Measurements from ENCODE around the gene ERAP2.
A peak's percentile ranks its signal among the peaks of the same experiment; 100 is the strongest.

The ERAP2 gene

GRCh38 chr5:96931605-96932004, 55.3 kb downstream of the ERAP2 start:
- DNase-seq (ENCODE audit: low read depth in 2 of 2) = no peak

- DNase-seq (ENCODE audit: low read depth in 2 of 2) = no peak
Observed at GRCh38 chr5:96932026-96932425, 55.7 kb downstream of the ERAP2 start.

- DNase-seq (ENCODE audit: low read depth in 2 of 2) = no peak
Observed at GRCh38 chr5:96933764-96934707, 57.7 kb downstream of the ERAP2 start.

GRCh38 chr5:96934708-96935558, 58.6 kb downstream of the ERAP2 start:
- peak; percentile 80 to 86 for DNase-seq (ENCODE audit: low read depth in 2 of 2)

- DNase-seq (ENCODE audit: low read depth in 2 of 2) = peak; percentile 85 to 89
Observed at GRCh38 chr5:96935559-96936430, 59.5 kb downstream of the ERAP2 start, which contains the start of gene LNPEP. TSS of gene LNPEP (plus strand) at chr5:96936080. CDS start at chr5:96936156, 76 bp downstream.

- DNase-seq (ENCODE audit: low read depth in 2 of 2) = peak; percentile 13 to 22
Observed at GRCh38 chr5:96936431-96937320, 60.4 kb downstream of the ERAP2 start.

GRCh38 chr5:96940586-96940985, 64.3 kb downstream of the ERAP2 start:
- no peak for DNase-seq (ENCODE audit: low read depth in 2 of 2)

- DNase-seq (ENCODE audit: low read depth in 2 of 2) = no peak
Observed at GRCh38 chr5:96941140-96941539, 64.8 kb downstream of the ERAP2 start.

- no peak for DNase-seq (ENCODE audit: low read depth in 2 of 2)
Observed at GRCh38 chr5:96942078-96942477, 65.8 kb downstream of the ERAP2 start.

- DNase-seq (ENCODE audit: low read depth in 2 of 2) = no peak
Observed at GRCh38 chr5:96942911-96943310, 66.6 kb downstream of the ERAP2 start.

- no peak for DNase-seq (ENCODE audit: low read depth in 2 of 2)
Observed at GRCh38 chr5:96943799-96944198, 67.5 kb downstream of the ERAP2 start.

- DNase-seq (ENCODE audit: low read depth in 2 of 2) = no peak
Observed at GRCh38 chr5:96945144-96945897, 69.0 kb downstream of the ERAP2 start.

- DNase-seq (ENCODE audit: low read depth in 2 of 2) = no peak
Observed at GRCh38 chr5:96946381-96946780, 70.1 kb downstream of the ERAP2 start.

GRCh38 chr5:96952118-96952750, 75.9 kb downstream of the ERAP2 start:
- no peak for DNase-seq (ENCODE audit: low read depth in 2 of 2)

GRCh38 chr5:96952974-96953730, 76.9 kb downstream of the ERAP2 start:
- no peak for DNase-seq (ENCODE audit: low read depth in 2 of 2)

GRCh38 chr5:96957254-96958049, 81.2 kb downstream of the ERAP2 start:
- no peak for DNase-seq (ENCODE audit: low read depth in 2 of 2)

- DNase-seq (ENCODE audit: low read depth in 2 of 2) = no peak
Observed at GRCh38 chr5:96958977-96959376, 82.7 kb downstream of the ERAP2 start.

GRCh38 chr5:96961053-96961452, 84.8 kb downstream of the ERAP2 start:
- DNase-seq (ENCODE audit: low read depth in 2 of 2) = no peak
